Left ventricle myocardium inferior (tissue), 1 donor: ENCODE measurements around the gene GRM7. TPM values are rescaled to one million over a fixed set of nuclear protein-coding genes. Genes with fewer than 3 reads are reported as not detected.

Experiments
- DNase-seq: peaks from one replicate; pipeline ENCODE4 v3.0.0-alpha.2; 2020
- H3K27ac ChIP-seq: fragments of 200-600 bp; replicated peaks from 2 replicates; pipeline ENCODE4 v1.8.0; 2021
- H3K27me3 ChIP-seq: fragments of 200-600 bp; 2 replicates; pipeline ENCODE4 v1.8.0; 2021; ENCODE audit warnings: low read depth
- H3K36me3 ChIP-seq: fragments of 200-600 bp; 2 replicates; pipeline ENCODE4 v1.8.0; 2021
- H3K4me1 ChIP-seq: fragments of 200-600 bp; 2 replicates; pipeline ENCODE4 v1.8.0; 2021
- H3K4me3 ChIP-seq: fragments of 200-600 bp; 2 replicates; pipeline ENCODE4 v1.8.0; 2021; ENCODE audit warnings: mild to moderate bottlenecking, moderate library complexity
- H3K9me3 ChIP-seq: fragments of 200-600 bp; replicated peaks from 2 replicates; pipeline ENCODE4 v1.8.0; 2021
- intact Hi-C: fragments of 100-400 bp; cut with micrococcal nuclease; formaldehyde crosslinking; loops from one replicate; pipeline ENCODE4 v1.11.0; 2022
- total RNA-seq: library from RNA; stranded (reverse); fragmentation: NEBNext Ultra II Directional; extraction: Animal tissue kit (Norgen Biotek cat#: 25700); gene quantifications from one replicate; pipeline ENCODE4 v1.2.1, GENCODE V29; 2021
- TF ChIP-seq, protein P1 (sequence below): fragments of 200-600 bp; IDR thresholded peaks from 2 replicates; pipeline ENCODE4 v1.8.0; 2021; ENCODE audit warnings: antibody characterized with exemption, mild to moderate bottlenecking, borderline replicate concordance
- donor health status: DM: no; HTN: yes; CAD: no; lungs with severe emphysema.

GRM7 gene
- total RNA-seq, 1 donor from 2014 or later: not detected

DNA sequence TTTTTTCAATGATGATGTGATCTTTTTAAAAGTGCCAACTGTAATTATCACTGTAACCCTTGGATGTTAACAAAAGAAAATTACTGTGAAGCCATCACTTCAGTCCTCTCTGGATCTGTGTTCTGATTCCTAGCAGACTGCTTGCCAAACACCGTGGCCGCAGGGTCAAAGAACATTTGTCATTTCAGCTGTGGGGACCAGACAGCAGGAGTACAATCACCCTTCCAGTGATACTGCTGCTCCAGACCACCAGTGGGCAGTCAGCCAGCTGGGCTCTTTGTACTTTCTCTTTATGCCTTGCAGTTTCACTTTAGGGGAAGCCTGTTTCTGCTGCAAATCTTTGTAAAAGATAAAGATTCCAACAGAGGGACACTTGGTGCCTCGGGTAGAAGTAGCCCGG is 770.0 kb downstream of the GRM7 start:
- intact Hi-C loops: no loop called here
- peak overlapping the region; percentile 11 for H3K4me3 ChIP-seq
- no peaks in the 10 kb centered on the region for H3K4me1 ChIP-seq
- peaks cover 9% of the 10 kb centered on the region for H3K9me3 ChIP-seq
- no peaks in the 10 kb centered on the region for H3K27me3 ChIP-seq
- TF ChIP-seq, protein P1, sequence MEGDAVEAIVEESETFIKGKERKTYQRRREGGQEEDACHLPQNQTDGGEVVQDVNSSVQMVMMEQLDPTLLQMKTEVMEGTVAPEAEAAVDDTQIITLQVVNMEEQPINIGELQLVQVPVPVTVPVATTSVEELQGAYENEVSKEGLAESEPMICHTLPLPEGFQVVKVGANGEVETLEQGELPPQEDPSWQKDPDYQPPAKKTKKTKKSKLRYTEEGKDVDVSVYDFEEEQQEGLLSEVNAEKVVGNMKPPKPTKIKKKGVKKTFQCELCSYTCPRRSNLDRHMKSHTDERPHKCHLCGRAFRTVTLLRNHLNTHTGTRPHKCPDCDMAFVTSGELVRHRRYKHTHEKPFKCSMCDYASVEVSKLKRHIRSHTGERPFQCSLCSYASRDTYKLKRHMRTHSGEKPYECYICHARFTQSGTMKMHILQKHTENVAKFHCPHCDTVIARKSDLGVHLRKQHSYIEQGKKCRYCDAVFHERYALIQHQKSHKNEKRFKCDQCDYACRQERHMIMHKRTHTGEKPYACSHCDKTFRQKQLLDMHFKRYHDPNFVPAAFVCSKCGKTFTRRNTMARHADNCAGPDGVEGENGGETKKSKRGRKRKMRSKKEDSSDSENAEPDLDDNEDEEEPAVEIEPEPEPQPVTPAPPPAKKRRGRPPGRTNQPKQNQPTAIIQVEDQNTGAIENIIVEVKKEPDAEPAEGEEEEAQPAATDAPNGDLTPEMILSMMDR: no peak
- no peak overlapping the region for H3K27ac ChIP-seq
- peak; percentile 38 for DNase-seq
- no peaks in the 10 kb centered on the region for H3K36me3 ChIP-seq

DNA sequence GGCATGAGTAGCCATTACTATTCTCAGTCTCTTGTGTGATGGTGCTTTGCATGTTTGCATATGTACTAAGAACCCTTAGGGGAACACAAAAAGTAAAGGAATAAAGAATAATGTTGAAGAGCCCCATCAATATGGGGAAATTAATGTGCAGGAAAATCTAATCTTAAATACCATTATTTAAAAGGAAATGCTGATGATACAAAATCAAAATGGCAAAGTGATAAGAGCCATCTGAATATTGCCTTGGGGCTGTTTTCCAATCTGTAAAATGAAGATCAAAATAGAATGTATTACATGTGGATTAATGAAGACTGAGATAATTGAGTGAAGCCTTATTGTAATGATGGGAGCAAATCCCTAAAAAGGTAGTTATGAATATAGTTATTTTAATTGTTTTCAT is 771.4 kb downstream of the GRM7 start:
- intact Hi-C loops: no loop called here
- no peaks in the 10 kb centered on the region for H3K36me3 ChIP-seq
- TF ChIP-seq, protein P1: no peak

DNA sequence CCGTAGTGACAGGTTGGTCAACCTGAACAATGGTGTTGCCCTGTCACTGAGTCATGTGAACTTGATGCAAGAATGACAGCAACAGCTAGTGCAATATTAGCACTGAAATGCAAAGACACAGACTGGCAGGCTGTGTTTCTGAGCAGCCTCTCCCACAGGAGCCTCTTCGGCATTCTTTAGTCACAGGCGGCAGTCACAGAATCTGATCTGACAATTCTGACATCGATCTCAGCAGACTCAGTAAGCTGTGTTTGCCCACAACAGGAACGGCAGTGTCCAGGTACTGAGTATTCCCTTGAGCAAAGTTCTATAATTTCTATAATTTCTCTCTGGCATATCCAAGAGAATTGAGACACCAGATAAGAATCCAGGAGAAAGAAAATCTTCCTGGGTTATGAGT is 776.8 kb downstream of the GRM7 start:
- H3K27ac ChIP-seq: no peak overlapping the region
- H3K4me1 ChIP-seq: no peaks in the 10 kb centered on the region
- DNase-seq: no peak
- H3K36me3 ChIP-seq: no peaks in the 10 kb centered on the region
- TF ChIP-seq, protein P1: no peak
- H3K9me3 ChIP-seq: no peaks in the 10 kb centered on the region
- no peaks in the 10 kb centered on the region for H3K27me3 ChIP-seq
- intact Hi-C loops: no loop called here
- H3K4me3 ChIP-seq: no peak overlapping the region

More for the DNA sequence above, 771.4 kb downstream of the GRM7 start:
- Histone ChIP-seq H3K27ac (no peak overlapping the region), H3K9me3 (peaks cover 9% of the 10 kb centered on the region), H3K4me3 (no peak overlapping the region), H3K4me1 (no peaks in the 10 kb centered on the region), H3K27me3 (no peaks in the 10 kb centered on the region)
- no peak for DNase-seq

DNA sequence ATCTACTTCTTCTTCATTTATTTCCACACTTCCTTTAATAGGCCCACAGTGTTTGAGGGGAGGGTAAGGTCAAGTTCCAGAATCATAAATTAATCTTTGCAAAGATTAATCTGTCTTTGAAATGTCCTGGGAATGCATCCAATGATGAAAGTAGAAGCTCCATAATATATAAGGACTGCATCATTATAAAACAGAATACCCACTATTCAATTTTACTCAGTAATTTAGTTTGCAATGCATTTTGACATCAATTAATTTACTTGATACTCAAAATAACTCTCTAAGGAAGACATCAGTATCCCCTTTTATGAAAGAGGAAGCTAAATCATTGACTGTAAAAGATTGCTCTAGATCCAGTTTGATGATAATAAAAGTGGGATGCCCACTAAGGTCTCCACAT is 777.2 kb downstream of the GRM7 start:
- H3K4me3 ChIP-seq: no peak overlapping the region
- H3K27ac ChIP-seq: no peak overlapping the region
- no peak for DNase-seq
- no peaks in the 10 kb centered on the region for H3K9me3 ChIP-seq
- no peaks in the 10 kb centered on the region for H3K27me3 ChIP-seq
- TF ChIP-seq, protein P1: no peak
- H3K4me1 ChIP-seq: no peaks in the 10 kb centered on the region
- no peaks in the 10 kb centered on the region for H3K36me3 ChIP-seq
- intact Hi-C loops: no loop called here

DNA sequence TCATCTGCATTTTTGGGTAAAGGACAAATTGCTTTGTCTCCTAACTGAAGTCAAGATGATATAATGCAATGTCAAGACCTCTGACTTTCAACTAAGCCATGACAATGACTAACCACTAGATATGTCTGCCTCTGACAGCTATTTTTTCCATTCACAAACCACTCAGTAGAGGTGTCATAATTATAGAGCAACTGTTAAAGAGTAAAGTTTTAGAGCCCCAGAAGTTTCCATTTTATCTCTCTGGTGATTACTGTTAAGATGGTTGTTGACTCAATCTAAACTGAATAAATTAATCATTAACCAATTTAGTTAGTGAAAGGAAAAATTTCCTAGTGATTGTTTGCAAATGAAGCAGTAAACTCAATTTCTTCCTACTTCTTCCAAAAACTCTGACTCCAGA is 779.9 kb downstream of the GRM7 start:
- H3K27me3 ChIP-seq: no peaks in the 10 kb centered on the region
- no peak for DNase-seq
- H3K27ac ChIP-seq: no peak overlapping the region
- H3K36me3 ChIP-seq: no peaks in the 10 kb centered on the region
- intact Hi-C loops: no loop called here
- no peaks in the 10 kb centered on the region for H3K4me1 ChIP-seq
- H3K9me3 ChIP-seq: no peaks in the 10 kb centered on the region
- H3K4me3 ChIP-seq: no peak overlapping the region
- TF ChIP-seq, protein P1: no peak

DNA sequence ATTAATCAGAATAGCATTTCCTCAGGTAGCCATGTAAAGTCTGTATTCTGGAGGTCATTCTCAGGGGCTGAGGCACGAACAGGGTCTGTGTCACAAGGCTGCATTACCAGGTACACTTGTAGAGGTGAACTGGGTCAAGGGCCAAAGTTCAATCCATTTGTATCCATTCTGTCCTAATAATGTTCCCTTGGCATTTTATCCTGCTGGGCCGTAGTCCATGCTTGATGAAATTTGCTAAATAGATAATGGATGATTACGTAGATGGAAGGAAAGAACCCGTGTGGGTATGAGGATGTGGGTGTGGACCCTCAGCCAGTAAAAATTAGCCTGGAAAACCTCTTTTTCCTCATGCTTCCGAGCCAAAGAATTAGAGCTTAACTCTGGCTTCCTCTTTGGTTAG is 785.9 kb downstream of the GRM7 start:
- H3K27me3 ChIP-seq: no peaks in the 10 kb centered on the region
- TF ChIP-seq, protein P1: no peak
- H3K36me3 ChIP-seq: no peaks in the 10 kb centered on the region
- no peak for DNase-seq
- intact Hi-C loops: no loop called here
- no peaks in the 10 kb centered on the region for H3K4me1 ChIP-seq
- no peak overlapping the region for H3K27ac ChIP-seq
- no peak overlapping the region for H3K4me3 ChIP-seq
- no peaks in the 10 kb centered on the region for H3K9me3 ChIP-seq
